HEK293T (cell line): ENCODE measurements around the gene EFHC1.

Experiments used
- ARNT ChIP-seq: fragments of 450-650 bp; IDR thresholded peaks from 2 replicates; pipeline ENCODE4 v1.6.1; 2017; ENCODE audit warnings: mild to moderate bottlenecking
- BHLHE40 ChIP-seq: fragments of 450-650 bp; IDR thresholded peaks from 2 replicates; pipeline ENCODE4 v1.6.1; 2016; ENCODE audit warnings: mild to moderate bottlenecking, moderate library complexity, borderline replicate concordance
- CTBP1 ChIP-seq: fragments of 450-650 bp; IDR thresholded peaks from 2 replicates; pipeline ENCODE4 v1.6.1; 2016; ENCODE audit warnings: borderline replicate concordance
- ELF4 ChIP-seq: fragments of 450-650 bp; IDR thresholded peaks from 2 replicates; pipeline ENCODE4 v1.6.1; 2017; ENCODE audit warnings: antibody characterized with exemption
- FOXA1 ChIP-seq: fragments of 450-650 bp; IDR thresholded peaks from 2 replicates; pipeline ENCODE4 v1.6.1; 2016; ENCODE audit warnings: mild to moderate bottlenecking
- FOXK2 ChIP-seq: fragments of 450-650 bp; IDR thresholded peaks from 2 replicates; pipeline ENCODE4 v1.6.1; 2016; ENCODE audit warnings: mild to moderate bottlenecking
- FOXM1 ChIP-seq: fragments of 450-650 bp; IDR thresholded peaks from 2 replicates; pipeline ENCODE4 v1.6.1; 2017; ENCODE audit warnings: mild to moderate bottlenecking, borderline replicate concordance
- HDGF ChIP-seq: fragments of 450-650 bp; IDR thresholded peaks from 2 replicates; pipeline ENCODE4 v1.6.1; 2017; ENCODE audit warnings: antibody characterized with exemption, borderline replicate concordance
- NFRKB ChIP-seq: fragments of 450-650 bp; IDR thresholded peaks from 2 replicates; pipeline ENCODE4 v1.6.1; 2016; ENCODE audit warnings: mild to moderate bottlenecking, moderate library complexity
- PKNOX1 ChIP-seq: fragments of 450-650 bp; IDR thresholded peaks from 2 replicates; pipeline ENCODE4 v1.6.1; 2016
- SP1 ChIP-seq: fragments of 450-650 bp; IDR thresholded peaks from 2 replicates; pipeline ENCODE4 v1.6.1; 2017
- SUZ12 ChIP-seq: fragments of 450-650 bp; IDR thresholded peaks from 2 replicates; pipeline ENCODE4 v1.6.1; 2016; ENCODE audit warnings: mild to moderate bottlenecking
- TARDBP ChIP-seq: fragments of 450-650 bp; IDR thresholded peaks from 2 replicates; pipeline ENCODE4 v1.6.1; 2016
- ZNF384 ChIP-seq: fragments of 450-650 bp; IDR thresholded peaks from 2 replicates; pipeline ENCODE4 v1.6.1; 2016

GRCh38 chr6:52531834-52532233 is 111.7 kb downstream of the EFHC1 start:
- TF ChIP-seq FOXM1 (no peak), PKNOX1 (no peak), BHLHE40 (no peak), TARDBP (no peak), CTBP1 (no peak), ARNT (no peak), ZNF384 (no peak), ELF4 (no peak), SP1 (no peak), FOXA1 (no peak), HDGF (no peak), SUZ12 (no peak), NFRKB (no peak), FOXK2 (no peak)
